ENCODE data around the gene ZCCHC3. TPM values are rescaled to one million over a fixed set of nuclear protein-coding genes. Genes with fewer than 3 reads are reported as not detected.
A peak's percentile ranks its signal among the peaks of the same experiment; 100 is the strongest.

ZCCHC3 gene
- total RNA-seq, 2 donors from 2014 or later, result 16.3 to 27.0 TPM

- WGBS, result 21% methylated on average over 2 of the region's 2 CpGs
- Histone ChIP-seq H3K27ac (peak overlapping the region; percentile 81 to 84), H3K27me3 (replicated peaks; ENCODE audit: insufficient read depth) (no peaks in the 10 kb centered on the region), H3K4me1 (replicated peaks) (no peaks in the 10 kb centered on the region), H3K36me3 (no peaks in the 10 kb centered on the region), H3K4me3 (peak overlapping the region; percentile 43 to 54), H3K9me3 (no peaks in the 10 kb centered on the region)
- TF ChIP-seq POLR2AphosphoS5 (IDR thresholded peaks at IDR 0.05) (no peak), CTCF (IDR thresholded peaks at IDR 0.05) (no peak), POLR2A (IDR thresholded peaks at IDR 0.05) (no peak)
- intact Hi-C loops (cut with DNase I), result no loop called here
- DNase-seq (ENCODE audit: low spot score), result no peak
These were observed 7.7 kb upstream of the ZCCHC3 start for GRCh38 chr20:289693-290083.

GRCh38 chr20:290084-290831 is 7.1 kb upstream of the ZCCHC3 start, which contains the start of gene C20orf96:
Gene C20orf96 (minus strand): TSS chr20:290750. CDS start chr20:290610, 140 bp downstream.
- Histone ChIP-seq H3K4me3 (peak within 1 kb of the TSS; percentile 43 to 54), H3K4me1 (replicated peaks) (no peaks in the 10 kb centered on the region), H3K27ac (peak within 1 kb of the TSS; percentile 81 to 84), H3K27me3 (replicated peaks; ENCODE audit: insufficient read depth) (no peaks in the 10 kb centered on the region), H3K9me3 (no peaks in the 10 kb centered on the region), H3K36me3 (no peaks in the 10 kb centered on the region)
- WGBS, result under 1% methylated on average over 43 of the region's 43 CpGs
- DNase-seq (ENCODE audit: low spot score), result peak; percentile 87
- peak; percentile 45 for TF ChIP-seq POLR2AphosphoS5 (IDR thresholded peaks at IDR 0.05)
- peak; percentile 26 for TF ChIP-seq POLR2A (IDR thresholded peaks at IDR 0.05)
- TF ChIP-seq CTCF (IDR thresholded peaks at IDR 0.05), result peak in 2 of 4 experiments; percentile 31 to 53
- intact Hi-C loops (cut with DNase I), result no loop called here

GRCh38 chr20:294602-295001 is 2.8 kb upstream of the ZCCHC3 start:
- WGBS, result 92% methylated on average over 5 of the region's 5 CpGs
- Histone ChIP-seq H3K9me3 (no peaks in the 10 kb centered on the region), H3K4me3 (no peak overlapping the region), H3K27me3 (replicated peaks; ENCODE audit: insufficient read depth) (no peaks in the 10 kb centered on the region), H3K4me1 (replicated peaks) (peaks cover 5% of the 10 kb centered on the region), H3K27ac (no peak overlapping the region), H3K36me3 (no peaks in the 10 kb centered on the region)
- intact Hi-C loops (cut with DNase I), result no loop called here
- DNase-seq (ENCODE audit: low spot score), result no peak
- TF ChIP-seq CTCF (IDR thresholded peaks at IDR 0.05) (no peak), POLR2A (IDR thresholded peaks at IDR 0.05) (no peak), POLR2AphosphoS5 (IDR thresholded peaks at IDR 0.05) (no peak)

- H3K9me3 ChIP-seq, result no peaks in the 10 kb centered on the region
- intact Hi-C loops (cut with DNase I), result loop anchor here (2.0 kb wide), 1 partner anchor 29 kb away; the partner anchor contains the start of gene SOX12
- H3K27me3 ChIP-seq (replicated peaks; ENCODE audit: insufficient read depth), result no peaks in the 10 kb centered on the region
- no peak overlapping the region for H3K27ac ChIP-seq
- H3K36me3 ChIP-seq, result no peaks in the 10 kb centered on the region
- H3K4me3 ChIP-seq, result no peak overlapping the region
- H3K4me1 ChIP-seq (replicated peaks), result peaks cover 16% of the 10 kb centered on the region
- no peak for TF ChIP-seq POLR2AphosphoS5 (IDR thresholded peaks at IDR 0.05)
- no peak for TF ChIP-seq POLR2A (IDR thresholded peaks at IDR 0.05)
- TF ChIP-seq CTCF (IDR thresholded peaks at IDR 0.05), result no peak
- DNase-seq (ENCODE audit: low spot score), result no peak
- WGBS, result 66% methylated on average over 4 of the region's 4 CpGs
These were observed 1.6 kb upstream of the ZCCHC3 start for GRCh38 chr20:295804-296203.
